ENCODE data around the gene PID1.

PID1 gene

DNA sequence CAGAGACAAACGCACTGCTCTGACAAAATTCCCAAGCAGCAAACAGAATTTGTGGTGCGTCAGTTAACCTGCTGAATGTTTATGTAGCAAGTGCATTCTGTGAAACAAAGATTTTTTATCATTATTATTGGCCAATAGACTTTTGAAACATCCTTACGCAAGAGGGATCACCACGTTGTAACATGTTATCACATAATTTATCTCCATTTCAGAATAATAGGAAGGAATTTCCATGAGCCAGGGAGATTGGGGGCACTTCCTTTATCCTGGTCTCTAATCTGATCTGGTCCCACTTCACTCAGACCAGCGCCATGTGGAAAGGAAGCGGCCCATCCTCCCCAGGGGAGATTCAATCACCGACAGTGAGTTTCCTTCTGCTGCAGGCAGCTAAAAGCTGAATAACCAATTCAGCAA is 166.1 kb downstream of the PID1 start:
- H3K4me3 Mint-ChIP-seq, result no peak overlapping the region
- H3K27me3 Mint-ChIP-seq, result no peaks in the 10 kb centered on the region
- no peaks in the 10 kb centered on the region for H3K36me3 Mint-ChIP-seq
- H3K9me3 Mint-ChIP-seq, result peaks cover 2% of the 10 kb centered on the region
- ATAC-seq, result no peak
- H3K4me1 Mint-ChIP-seq, result no peaks in the 10 kb centered on the region
- H3K27ac Mint-ChIP-seq, result no peak overlapping the region

DNA sequence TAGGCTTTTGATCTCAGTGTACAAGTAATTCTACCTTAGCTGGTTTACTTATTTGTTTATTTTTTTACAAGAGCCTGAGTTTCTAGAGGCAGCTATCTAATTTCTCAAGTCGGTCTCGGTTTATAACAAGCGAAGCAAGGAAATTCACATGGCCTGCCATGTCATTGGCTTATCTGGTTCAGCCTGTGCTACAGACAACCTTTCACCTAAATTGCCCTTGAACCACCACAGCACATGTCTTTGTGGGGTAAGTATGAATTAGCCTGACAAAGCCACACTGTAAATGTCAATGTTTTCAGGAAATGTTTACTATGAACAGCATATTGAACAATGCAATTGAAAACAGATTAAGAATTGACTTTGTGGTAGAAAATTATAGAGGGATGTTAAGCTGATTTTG is 167.1 kb downstream of the PID1 start:
- Mint-ChIP-seq H3K27me3 (no peaks in the 10 kb centered on the region), H3K27ac (no peak overlapping the region), H3K36me3 (no peaks in the 10 kb centered on the region), H3K9me3 (peaks cover 2% of the 10 kb centered on the region), H3K4me1 (no peaks in the 10 kb centered on the region), H3K4me3 (no peak overlapping the region)
- no peak for ATAC-seq

DNA sequence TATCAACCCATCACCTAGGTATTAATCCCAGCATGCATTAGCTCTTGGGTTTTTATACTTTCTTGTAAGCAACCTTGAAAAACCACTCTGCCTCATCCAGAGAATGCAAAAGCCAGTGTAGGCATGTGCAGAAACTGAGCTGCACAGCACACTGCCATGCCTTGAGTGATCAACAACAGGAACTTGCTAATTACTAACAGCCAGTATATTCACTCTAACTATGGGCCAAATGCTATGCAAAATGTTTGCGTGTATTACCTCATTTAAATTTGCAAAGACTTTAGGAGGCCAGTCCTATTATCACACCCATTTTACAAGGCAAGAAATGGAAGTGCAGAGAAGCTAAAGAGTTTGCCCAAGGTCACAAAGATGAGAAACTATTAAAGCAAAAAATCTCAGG is 169.8 kb downstream of the PID1 start:
- Mint-ChIP-seq H3K27me3 (no peaks in the 10 kb centered on the region), H3K4me3 (no peak overlapping the region), H3K4me1 (no peaks in the 10 kb centered on the region), H3K36me3 (no peaks in the 10 kb centered on the region), H3K9me3 (no peaks in the 10 kb centered on the region), H3K27ac (no peak overlapping the region)
- ATAC-seq, result no peak

DNA sequence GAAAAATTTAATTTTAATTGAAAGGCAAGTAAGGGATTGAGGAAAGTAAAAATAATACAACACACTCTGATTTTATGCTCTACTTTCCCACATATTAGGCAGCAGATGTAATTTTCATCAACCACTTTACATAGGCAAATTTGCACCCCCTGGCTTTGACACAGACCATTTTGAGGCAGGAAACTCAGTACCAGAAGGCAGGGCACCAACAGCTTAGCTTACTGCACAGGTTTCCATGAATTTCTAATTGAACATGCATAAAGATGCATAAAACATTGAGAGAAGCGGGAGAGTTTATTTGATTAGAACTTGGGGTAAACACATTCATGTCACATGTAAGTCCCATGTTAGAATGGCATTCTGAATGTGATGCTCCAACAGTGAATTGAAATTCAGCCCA is 171.9 kb downstream of the PID1 start:
- Mint-ChIP-seq H3K4me1 (no peaks in the 10 kb centered on the region), H3K4me3 (no peak overlapping the region), H3K36me3 (no peaks in the 10 kb centered on the region), H3K27ac (no peak overlapping the region), H3K9me3 (no peaks in the 10 kb centered on the region), H3K27me3 (no peaks in the 10 kb centered on the region)
- ATAC-seq, result no peak

DNA sequence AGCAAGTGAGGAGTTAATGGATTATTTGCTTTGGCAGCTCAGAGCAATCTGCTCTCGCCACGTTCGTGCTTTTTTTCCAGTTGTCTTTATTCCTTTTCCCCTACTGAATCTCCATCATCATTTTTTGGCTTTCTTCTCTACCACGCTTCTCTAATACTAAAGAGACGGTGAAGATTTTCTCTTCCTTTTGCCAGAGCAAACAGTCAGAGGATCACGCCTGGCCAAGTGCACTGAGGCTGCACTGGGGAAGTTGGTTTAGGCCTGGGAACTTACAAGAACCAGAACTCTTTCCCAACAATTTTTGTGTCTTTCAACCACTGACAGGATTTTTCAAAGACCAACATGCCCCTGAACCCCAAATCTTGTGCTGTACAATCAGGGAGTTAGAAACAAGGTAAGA is 172.3 kb downstream of the PID1 start:
- Mint-ChIP-seq H3K4me3 (no peak overlapping the region), H3K4me1 (no peaks in the 10 kb centered on the region)
- no peak for ATAC-seq

DNA sequence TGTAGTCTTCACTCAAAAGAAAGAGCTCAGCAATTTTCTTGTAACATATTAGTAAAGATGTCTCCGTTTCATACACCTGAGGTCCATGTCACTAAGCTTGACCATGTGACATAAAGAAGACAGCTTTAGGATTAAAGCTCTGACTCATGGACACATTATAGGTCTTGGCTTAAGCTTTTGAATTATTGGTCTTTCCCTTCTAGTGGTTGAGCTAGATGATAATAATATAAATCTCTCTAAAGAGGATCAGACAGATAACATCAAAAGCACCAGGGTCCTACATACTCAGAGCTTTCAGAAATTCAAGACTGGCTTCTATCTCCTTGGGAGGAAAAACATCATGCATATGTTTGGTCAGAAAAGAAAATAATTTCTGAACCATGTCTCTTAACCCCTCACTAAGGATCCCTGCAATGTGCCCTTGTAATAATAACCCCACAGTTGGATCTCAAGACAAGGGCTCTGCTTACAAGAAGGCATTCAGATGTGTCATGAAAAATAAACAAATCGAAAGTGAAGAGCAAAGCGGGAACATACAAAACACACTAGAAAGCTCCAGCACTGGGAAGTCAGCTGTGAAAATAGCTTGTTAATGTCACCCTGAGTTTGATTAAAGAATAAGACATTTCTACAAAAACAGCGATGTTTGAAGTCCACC is 174.5 kb downstream of the PID1 start:
- Mint-ChIP-seq H3K27me3 (no peaks in the 10 kb centered on the region), H3K9me3 (no peaks in the 10 kb centered on the region), H3K4me1 (no peaks in the 10 kb centered on the region), H3K4me3 (no peak overlapping the region), H3K36me3 (no peaks in the 10 kb centered on the region), H3K27ac (no peak overlapping the region)
- no peak for ATAC-seq

More for the DNA sequence above, 172.3 kb downstream of the PID1 start:
- H3K27me3 Mint-ChIP-seq, result no peaks in the 10 kb centered on the region
- H3K27ac Mint-ChIP-seq, result no peak overlapping the region
- H3K9me3 Mint-ChIP-seq, result no peaks in the 10 kb centered on the region
- H3K36me3 Mint-ChIP-seq, result no peaks in the 10 kb centered on the region

DNA sequence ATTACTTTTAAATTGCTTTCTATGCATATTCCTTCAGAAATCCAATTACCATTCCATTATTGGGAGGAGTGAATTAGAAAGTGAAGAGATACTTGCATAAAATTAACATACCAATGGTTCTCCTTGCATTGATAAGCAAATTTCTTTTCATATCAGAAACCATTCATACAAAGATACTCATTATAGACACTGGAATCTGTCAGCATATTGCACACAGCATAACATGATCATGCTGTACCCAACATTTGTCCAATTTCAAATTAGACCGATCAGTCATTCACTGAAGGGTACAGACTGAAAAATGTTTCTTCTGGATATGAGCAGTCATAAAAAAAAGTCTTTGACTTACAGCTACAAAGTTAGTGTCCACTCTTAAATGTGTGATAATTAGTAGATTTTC is 175.6 kb downstream of the PID1 start:
- H3K27me3 Mint-ChIP-seq, result no peaks in the 10 kb centered on the region
- ATAC-seq, result no peak
- no peaks in the 10 kb centered on the region for H3K36me3 Mint-ChIP-seq
- H3K4me1 Mint-ChIP-seq, result no peaks in the 10 kb centered on the region
- no peak overlapping the region for H3K4me3 Mint-ChIP-seq
- no peak overlapping the region for H3K27ac Mint-ChIP-seq
- no peaks in the 10 kb centered on the region for H3K9me3 Mint-ChIP-seq

DNA sequence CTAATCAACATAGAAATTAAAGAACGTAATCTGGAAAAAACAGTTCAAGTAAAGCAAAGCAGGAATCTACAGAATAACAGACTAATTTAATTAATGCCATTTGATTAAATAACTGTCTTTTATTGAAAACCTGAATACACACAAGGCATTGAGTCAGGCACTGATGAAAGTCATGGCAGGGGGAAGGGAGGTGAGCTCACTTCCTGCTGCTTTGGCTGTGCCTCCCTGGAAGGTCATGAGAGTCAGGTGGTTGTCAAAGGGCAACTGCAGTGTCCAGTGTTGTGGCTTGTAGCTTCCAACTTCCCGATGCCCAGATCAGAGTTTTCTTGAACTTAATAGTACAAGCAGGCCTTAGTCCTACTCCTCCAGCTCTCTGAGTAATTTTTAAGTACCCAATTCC is 180.9 kb downstream of the PID1 start:
- Mint-ChIP-seq H3K4me1 (no peaks in the 10 kb centered on the region), H3K36me3 (no peaks in the 10 kb centered on the region), H3K27me3 (no peaks in the 10 kb centered on the region), H3K9me3 (no peaks in the 10 kb centered on the region), H3K27ac (no peak overlapping the region), H3K4me3 (no peak overlapping the region)
- no peak for ATAC-seq

DNA sequence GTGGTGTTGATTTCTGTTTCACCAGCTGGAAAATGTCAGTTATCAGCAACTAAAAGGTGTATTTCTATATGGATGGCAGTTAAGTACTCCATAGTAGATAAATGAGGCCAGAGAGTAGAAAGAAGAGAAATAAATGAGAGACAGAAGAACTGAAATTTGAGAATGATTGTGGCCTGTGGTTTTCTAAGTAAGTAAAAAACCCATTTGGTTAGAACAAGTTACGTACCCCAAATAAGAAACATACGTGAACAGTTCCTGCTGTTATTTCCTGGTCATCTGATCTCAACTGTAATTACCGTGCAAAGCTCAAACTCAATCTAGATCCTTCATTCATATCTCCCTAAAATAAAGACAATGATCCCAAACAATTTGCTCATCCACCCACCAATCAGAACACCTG is 181.3 kb downstream of the PID1 start:
- ATAC-seq, result no peak
- Mint-ChIP-seq H3K9me3 (no peaks in the 10 kb centered on the region), H3K27me3 (no peaks in the 10 kb centered on the region), H3K4me1 (no peaks in the 10 kb centered on the region), H3K4me3 (no peak overlapping the region), H3K27ac (no peak overlapping the region), H3K36me3 (no peaks in the 10 kb centered on the region)

DNA sequence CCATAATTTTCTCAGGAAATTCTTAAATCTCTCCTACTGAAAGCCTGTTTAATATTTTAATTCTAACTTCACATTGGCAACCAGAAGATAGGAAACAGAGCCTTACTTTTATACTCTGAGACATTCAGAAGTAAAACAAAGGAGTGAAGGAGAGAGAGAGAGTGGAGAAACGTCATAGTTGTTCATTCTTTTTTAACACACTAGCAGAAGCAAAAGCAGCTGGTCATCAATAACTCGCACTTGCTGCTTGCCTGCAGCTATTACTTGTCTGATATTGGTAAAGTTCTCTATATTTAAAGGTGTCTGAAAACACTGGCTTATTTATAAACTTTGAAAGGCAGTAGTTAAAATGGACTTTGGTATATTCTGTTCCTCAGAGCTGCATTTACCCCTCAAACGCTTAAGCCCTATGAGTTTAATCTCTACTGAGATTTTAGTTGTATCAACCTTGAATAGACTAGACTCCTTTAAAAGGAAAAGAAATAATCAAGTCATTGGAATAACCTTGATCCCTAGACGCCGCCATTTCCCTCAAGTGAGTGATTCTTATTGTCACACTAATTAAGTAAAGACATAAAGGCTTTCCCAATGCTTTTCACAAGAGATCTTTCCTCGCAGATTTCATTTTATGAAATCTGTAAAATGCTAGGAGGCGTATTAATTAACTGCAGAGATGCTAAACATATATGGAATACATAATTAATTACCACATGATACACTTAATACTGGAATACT is 182.0 kb downstream of the PID1 start:
- Mint-ChIP-seq H3K27ac (no peak overlapping the region), H3K4me1 (no peaks in the 10 kb centered on the region), H3K36me3 (no peaks in the 10 kb centered on the region), H3K4me3 (no peak overlapping the region), H3K27me3 (no peaks in the 10 kb centered on the region), H3K9me3 (no peaks in the 10 kb centered on the region)
- ATAC-seq, result no peak

DNA sequence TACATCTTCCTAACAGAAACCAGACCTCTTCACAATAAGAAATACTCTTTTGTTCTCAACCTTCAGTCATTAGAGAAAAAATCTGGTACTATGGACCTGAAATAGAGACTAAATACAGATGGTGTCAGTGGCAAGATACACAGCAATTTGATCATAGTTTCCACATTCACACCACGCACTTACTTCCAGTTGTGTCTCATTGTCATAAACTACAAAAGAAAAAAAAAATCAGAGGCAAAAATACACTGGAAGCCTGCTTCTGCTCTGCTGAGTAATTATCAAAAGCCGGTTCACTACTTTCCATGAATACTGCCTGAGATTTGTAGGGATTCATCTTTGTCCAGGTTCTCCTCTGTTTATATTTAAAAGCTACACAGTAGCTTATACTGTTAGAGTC is 182.6 kb downstream of the PID1 start:
- no peak for ATAC-seq
- no peaks in the 10 kb centered on the region for H3K27me3 Mint-ChIP-seq
- H3K27ac Mint-ChIP-seq, result no peak overlapping the region
- H3K4me1 Mint-ChIP-seq, result no peaks in the 10 kb centered on the region
- H3K9me3 Mint-ChIP-seq, result no peaks in the 10 kb centered on the region
- H3K4me3 Mint-ChIP-seq, result no peak overlapping the region
- no peaks in the 10 kb centered on the region for H3K36me3 Mint-ChIP-seq

DNA sequence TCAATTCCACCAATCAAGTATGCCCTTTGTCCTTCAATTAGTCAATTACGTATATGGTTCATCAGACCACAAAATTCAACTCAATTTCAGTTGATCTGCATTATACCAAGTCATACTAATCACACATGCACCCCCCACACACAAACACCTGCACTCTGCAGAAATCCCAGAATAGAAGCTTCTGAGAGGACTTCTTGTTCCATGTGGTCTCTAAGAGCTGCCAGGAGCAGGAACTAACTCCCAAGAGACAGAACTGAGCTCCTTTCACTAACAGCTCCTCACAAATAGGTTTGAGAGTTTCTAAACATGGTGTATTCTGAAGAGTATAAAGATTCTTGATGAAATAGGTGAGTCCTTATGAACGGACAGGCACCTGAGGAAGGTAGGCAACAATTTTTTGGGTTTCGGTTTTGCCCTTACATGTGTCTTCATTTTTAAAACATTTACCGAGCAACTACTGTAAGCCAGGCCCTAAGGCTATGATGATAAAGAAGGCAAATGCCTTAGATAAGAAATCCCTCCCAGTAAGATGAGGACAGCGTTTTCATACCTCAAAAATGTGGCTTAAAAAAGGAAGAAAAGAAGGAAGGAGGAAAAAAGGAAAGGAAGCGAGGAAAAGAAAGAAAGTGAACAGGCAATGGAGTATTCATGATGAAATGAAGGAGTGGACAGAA is 183.1 kb downstream of the PID1 start:
- Mint-ChIP-seq H3K4me3 (no peak overlapping the region), H3K4me1 (no peaks in the 10 kb centered on the region), H3K36me3 (no peaks in the 10 kb centered on the region), H3K9me3 (no peaks in the 10 kb centered on the region), H3K27me3 (no peaks in the 10 kb centered on the region), H3K27ac (no peak overlapping the region)
- no peak for ATAC-seq

DNA sequence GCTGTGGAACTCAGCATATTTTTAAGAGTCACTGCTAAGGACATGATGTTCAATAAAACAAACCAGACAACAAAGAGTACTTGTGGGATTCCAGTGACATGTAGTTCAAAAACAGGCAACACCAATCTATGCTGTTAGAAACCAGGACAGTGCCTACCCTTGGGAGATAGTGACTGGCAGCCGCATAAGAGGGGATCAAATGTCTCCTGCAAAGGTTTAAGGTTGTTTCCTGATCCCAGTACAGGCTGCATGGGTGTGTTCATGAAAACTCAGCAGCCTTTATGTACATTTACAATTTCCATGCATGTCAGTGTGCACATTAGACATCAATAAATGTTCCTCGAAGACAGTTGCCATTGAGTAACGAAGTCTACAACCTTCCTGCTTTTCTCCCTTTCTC is 183.8 kb downstream of the PID1 start:
- no peaks in the 10 kb centered on the region for H3K36me3 Mint-ChIP-seq
- no peak for ATAC-seq
- H3K9me3 Mint-ChIP-seq, result no peaks in the 10 kb centered on the region
- no peak overlapping the region for H3K27ac Mint-ChIP-seq
- H3K4me1 Mint-ChIP-seq, result no peaks in the 10 kb centered on the region
- H3K4me3 Mint-ChIP-seq, result no peak overlapping the region
- H3K27me3 Mint-ChIP-seq, result no peaks in the 10 kb centered on the region

DNA sequence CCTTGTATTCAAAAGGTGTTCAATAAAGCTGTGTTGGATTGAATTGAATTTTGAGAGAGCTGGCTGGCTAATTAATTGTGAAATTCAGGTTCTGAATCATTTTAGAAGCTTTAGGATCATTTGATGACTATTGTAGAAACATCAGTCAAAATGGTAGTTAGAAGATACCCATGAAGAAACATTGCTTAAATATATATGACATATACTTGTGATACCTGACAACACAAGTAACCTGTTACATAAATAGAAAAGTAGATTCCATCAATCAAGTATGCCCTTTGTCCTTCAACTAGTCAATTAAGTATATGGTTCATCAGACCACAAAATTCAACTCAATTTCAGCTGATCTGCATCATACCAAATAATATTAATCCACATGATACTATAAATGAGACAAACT is 185.6 kb downstream of the PID1 start:
- no peaks in the 10 kb centered on the region for H3K36me3 Mint-ChIP-seq
- no peak for ATAC-seq
- no peak overlapping the region for H3K27ac Mint-ChIP-seq
- no peaks in the 10 kb centered on the region for H3K4me1 Mint-ChIP-seq
- no peaks in the 10 kb centered on the region for H3K27me3 Mint-ChIP-seq
- H3K9me3 Mint-ChIP-seq, result no peaks in the 10 kb centered on the region
- H3K4me3 Mint-ChIP-seq, result no peak overlapping the region

DNA sequence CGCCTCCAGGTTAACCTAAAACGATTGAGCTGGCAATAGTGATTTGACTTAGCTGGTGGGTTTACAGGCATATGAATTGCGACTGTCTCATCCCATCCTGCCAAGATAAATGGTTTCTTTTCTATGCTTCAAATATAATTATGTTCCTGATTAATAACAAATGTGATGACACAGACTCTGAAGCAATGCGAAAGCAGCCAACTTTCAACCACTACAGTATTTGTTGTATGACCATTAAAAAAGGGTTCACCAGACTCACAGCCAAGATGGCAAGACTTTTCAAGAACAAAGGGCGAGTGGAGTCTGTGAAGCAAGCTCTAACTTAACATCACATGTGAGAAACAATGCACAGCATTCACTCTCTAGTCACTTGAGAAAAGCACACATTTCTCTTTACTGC is 186.6 kb downstream of the PID1 start:
- Mint-ChIP-seq H3K9me3 (no peaks in the 10 kb centered on the region), H3K4me3 (no peak overlapping the region), H3K4me1 (no peaks in the 10 kb centered on the region), H3K36me3 (no peaks in the 10 kb centered on the region), H3K27ac (no peak overlapping the region), H3K27me3 (no peaks in the 10 kb centered on the region)
- ATAC-seq, result no peak
